Neural crest cell (in vitro differentiated cells): Measurements from ENCODE around the gene PCDHB11. TPM values are rescaled to one million over a fixed set of nuclear protein-coding genes. Genes with fewer than 3 reads are reported as not detected.
"Not testable (repeated sequence)": the region's sequence is repeated elsewhere in the genome, so short reads cannot be mapped to it uniquely, and the experiment has no call there.

Experiments
- DNase-seq: peaks from one replicate; pipeline ENCODE4 v3.0.0; 2021; ENCODE audit warnings: low read depth, mixed read lengths, low spot score
- H3K27ac Mint-ChIP-seq: one replicate; pipeline ENCODE4 v1.8.0; 2021; ENCODE audit warnings: mild to moderate bottlenecking, mixed read lengths; ENCODE audit not compliant: unreplicated experiment
- H3K27me3 Mint-ChIP-seq: 2 replicates; pipeline ENCODE4 v1.8.0; 2021; ENCODE audit warnings: low read depth, mild to moderate bottlenecking, mixed read lengths
- H3K36me3 Mint-ChIP-seq: 2 replicates; pipeline ENCODE4 v1.8.0; 2021; ENCODE audit warnings: low read depth, mild to moderate bottlenecking, mixed read lengths
- H3K4me1 Mint-ChIP-seq: 2 replicates; pipeline ENCODE4 v1.8.0; 2021; ENCODE audit warnings: mixed read lengths
- H3K4me3 Mint-ChIP-seq: one replicate; pipeline ENCODE4 v1.8.0; 2021; ENCODE audit warnings: mild to moderate bottlenecking, mixed read lengths
- H3K9me3 Mint-ChIP-seq: 2 replicates; pipeline ENCODE4 v1.8.0; 2021; ENCODE audit warnings: mixed read lengths
- total RNA-seq: library from RNA; stranded (reverse); gene quantifications from 2 replicates; pipeline ENCODE4 v1.2.1, GENCODE V29; 2021
- TF ChIP-seq, protein P1 (sequence below): fragments of 200-600 bp; sonication (generic); conservative IDR thresholded peaks from 2 replicates; pipeline ENCODE4 v1.5.0; 2021; ENCODE audit warnings: antibody characterized with exemption, mild to moderate bottlenecking

Gene PCDHB11
- total RNA-seq, 1 donor from 2014 or later, result 3.6 TPM

DNA sequence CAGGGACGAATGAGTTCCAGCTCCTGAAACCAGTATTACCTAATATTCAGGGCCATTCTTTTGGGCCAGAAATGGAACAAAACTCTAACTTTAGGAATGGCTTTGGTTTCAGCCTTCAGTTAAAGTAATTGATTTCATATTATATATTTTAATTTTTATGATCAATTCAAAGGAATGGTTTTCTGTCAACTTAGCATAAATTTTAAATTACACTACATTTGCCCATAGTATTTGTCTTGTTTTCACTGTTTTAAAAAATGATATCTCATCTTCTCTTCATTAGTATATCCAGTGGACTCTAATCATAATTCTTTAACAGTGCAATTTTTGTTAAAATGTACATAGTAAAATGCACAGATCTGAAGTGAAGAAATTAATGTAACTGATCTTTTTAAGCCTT lies 19.1 kb upstream of the PCDHB11 start:
- TF ChIP-seq, protein P1, sequence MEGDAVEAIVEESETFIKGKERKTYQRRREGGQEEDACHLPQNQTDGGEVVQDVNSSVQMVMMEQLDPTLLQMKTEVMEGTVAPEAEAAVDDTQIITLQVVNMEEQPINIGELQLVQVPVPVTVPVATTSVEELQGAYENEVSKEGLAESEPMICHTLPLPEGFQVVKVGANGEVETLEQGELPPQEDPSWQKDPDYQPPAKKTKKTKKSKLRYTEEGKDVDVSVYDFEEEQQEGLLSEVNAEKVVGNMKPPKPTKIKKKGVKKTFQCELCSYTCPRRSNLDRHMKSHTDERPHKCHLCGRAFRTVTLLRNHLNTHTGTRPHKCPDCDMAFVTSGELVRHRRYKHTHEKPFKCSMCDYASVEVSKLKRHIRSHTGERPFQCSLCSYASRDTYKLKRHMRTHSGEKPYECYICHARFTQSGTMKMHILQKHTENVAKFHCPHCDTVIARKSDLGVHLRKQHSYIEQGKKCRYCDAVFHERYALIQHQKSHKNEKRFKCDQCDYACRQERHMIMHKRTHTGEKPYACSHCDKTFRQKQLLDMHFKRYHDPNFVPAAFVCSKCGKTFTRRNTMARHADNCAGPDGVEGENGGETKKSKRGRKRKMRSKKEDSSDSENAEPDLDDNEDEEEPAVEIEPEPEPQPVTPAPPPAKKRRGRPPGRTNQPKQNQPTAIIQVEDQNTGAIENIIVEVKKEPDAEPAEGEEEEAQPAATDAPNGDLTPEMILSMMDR, result no peak
- no peak overlapping the region for H3K27ac Mint-ChIP-seq
- H3K4me1 Mint-ChIP-seq, result peaks cover 12% of the 10 kb centered on the region
- peaks cover 20% of the 10 kb centered on the region for H3K9me3 Mint-ChIP-seq
- peaks cover 4% of the 10 kb centered on the region for H3K27me3 Mint-ChIP-seq
- no peak overlapping the region for H3K4me3 Mint-ChIP-seq
- no peak for DNase-seq
- H3K36me3 Mint-ChIP-seq, result peaks cover 34% of the 10 kb centered on the region

DNA sequence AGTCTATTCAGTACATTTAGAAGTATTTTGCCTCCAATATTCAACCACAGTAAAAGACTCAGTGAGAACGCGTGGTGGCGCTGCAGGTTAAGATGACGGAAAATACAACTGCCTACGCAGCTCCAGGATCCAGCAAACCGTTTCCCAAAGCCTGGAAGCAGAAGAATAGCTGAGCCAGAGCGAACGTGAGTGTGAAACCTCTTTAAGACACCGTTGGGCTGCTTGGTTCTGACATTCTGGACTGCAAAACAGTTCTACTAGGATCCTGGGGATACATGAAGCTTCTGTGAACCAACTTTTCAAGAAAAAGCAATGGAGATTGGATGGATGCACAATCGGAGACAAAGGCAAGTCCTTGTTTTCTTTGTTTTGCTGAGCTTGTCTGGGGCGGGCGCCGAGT lies 17.2 kb upstream of the PCDHB11 start, which contains the start of gene PCDHB16:
TSS of gene PCDHB16 (plus strand) at position 140 of the 400 bp plus-strand sequence. CDS start at position 313, 173 bp downstream.
- Mint-ChIP-seq H3K4me3 (peak within 1 kb of the TSS; percentile 92), H3K36me3 (peaks cover 48% of the 10 kb centered on the region), H3K4me1 (peaks cover 17% of the 10 kb centered on the region), H3K27me3 (peaks cover 4% of the 10 kb centered on the region), H3K9me3 (peaks cover 24% of the 10 kb centered on the region), H3K27ac (peak within 1 kb of the TSS; percentile 98)
- DNase-seq, result peak; percentile 63
- TF ChIP-seq, protein P1, result peak; percentile 62

DNA sequence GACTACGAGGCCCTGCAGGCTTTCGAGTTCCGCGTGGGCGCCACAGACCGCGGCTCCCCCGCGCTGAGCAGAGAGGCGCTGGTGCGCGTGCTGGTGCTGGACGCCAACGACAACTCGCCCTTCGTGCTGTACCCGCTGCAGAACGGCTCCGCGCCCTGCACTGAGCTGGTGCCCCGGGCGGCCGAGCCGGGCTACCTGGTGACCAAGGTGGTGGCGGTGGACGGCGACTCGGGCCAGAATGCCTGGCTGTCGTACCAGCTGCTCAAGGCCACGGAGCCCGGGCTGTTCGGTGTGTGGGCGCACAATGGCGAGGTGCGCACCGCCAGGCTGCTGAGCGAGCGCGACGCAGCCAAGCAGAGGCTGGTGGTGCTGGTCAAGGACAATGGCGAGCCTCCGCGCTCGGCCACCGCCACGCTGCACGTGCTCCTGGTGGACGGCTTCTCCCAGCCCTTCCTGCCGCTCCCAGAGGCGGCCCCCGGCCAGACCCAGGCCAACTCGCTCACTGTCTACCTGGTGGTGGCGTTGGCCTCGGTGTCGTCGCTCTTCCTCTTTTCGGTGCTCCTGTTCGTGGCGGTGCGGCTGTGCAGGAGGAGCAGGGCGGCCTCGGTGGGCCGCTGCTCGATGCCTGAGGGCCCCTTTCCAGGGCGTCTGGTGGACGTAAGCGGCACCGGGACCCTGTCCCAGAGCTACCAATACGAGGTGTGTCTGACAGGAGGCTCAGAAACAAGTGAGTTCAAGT lies 15.1 kb upstream of the PCDHB11 start:
- not testable (repeated sequence) for DNase-seq, H3K27me3 Mint-ChIP-seq
- peak overlapping the region; percentile 38 for H3K4me3 Mint-ChIP-seq
- H3K9me3 Mint-ChIP-seq, result peaks cover 30% of the 10 kb centered on the region
- peaks cover 60% of the 10 kb centered on the region for H3K36me3 Mint-ChIP-seq
- H3K4me1 Mint-ChIP-seq, result peaks cover 17% of the 10 kb centered on the region
- H3K27ac Mint-ChIP-seq, result peak overlapping the region; percentile 12

DNA sequence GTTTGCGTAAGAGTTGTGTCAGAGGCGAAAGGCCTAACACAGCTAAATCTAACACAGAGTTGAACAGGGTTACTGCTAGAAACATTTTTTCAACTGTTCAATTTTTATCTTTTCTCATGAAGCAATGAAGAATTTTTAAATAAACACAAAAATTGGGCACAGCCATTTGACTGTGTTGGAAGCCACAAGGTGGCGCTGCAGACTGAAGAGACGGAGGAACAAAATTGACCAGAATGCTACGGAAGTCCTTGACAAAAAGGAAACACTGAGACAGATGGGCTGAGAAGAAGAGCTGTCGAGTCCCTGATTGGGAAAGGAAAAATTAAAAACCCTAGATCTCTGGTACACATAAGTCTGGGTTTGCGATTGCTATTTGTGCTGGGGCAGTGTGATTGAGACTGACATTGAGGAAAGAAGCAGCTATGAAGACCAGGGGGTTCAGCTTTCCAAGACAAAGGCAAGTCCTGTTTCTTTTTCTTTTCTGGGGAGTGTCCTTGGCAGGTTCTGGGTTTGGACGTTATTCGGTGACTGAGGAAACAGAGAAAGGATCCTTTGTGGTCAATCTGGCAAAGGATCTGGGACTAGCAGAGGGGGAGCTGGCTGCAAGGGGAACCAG lies 12.4 kb upstream of the PCDHB11 start, which contains the start of gene PCDHB9:
TSS of gene PCDHB9 (plus strand) at position 265 of the 616 bp plus-strand sequence. CDS start at position 423, 158 bp downstream.
- H3K27ac Mint-ChIP-seq, result peak within 1 kb of the TSS; percentile 22
- H3K36me3 Mint-ChIP-seq, result peaks cover 68% of the 10 kb centered on the region
- H3K4me1 Mint-ChIP-seq, result peaks cover 16% of the 10 kb centered on the region
- H3K4me3 Mint-ChIP-seq, result peak within 1 kb of the TSS; percentile 42
- DNase-seq, result peak; percentile 15
- H3K9me3 Mint-ChIP-seq, result peaks cover 33% of the 10 kb centered on the region
- peaks cover 4% of the 10 kb centered on the region for H3K27me3 Mint-ChIP-seq
- TF ChIP-seq, protein P1, result peak; percentile 58

DNA sequence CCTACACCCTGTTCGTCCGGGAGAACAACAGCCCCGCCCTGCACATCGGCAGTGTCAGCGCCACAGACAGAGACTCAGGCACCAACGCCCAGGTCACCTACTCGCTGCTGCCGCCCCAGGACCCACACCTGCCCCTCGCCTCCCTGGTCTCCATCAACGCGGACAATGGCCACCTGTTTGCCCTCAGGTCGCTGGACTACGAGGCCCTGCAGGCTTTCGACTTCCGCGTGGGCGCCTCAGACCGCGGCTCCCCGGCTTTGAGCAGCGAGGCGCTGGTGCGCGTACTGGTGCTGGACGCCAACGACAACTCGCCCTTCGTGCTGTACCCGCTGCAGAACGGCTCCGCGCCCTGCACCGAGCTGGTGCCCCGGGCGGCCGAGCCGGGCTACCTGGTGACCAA lies 10.7 kb upstream of the PCDHB11 start:
- not testable (repeated sequence) for DNase-seq, H3K27me3 Mint-ChIP-seq, H3K27ac Mint-ChIP-seq
- Mint-ChIP-seq H3K4me1 (peaks cover 14% of the 10 kb centered on the region), H3K36me3 (peaks cover 65% of the 10 kb centered on the region), H3K9me3 (peaks cover 23% of the 10 kb centered on the region), H3K4me3 (peak overlapping the region; percentile 17)

DNA sequence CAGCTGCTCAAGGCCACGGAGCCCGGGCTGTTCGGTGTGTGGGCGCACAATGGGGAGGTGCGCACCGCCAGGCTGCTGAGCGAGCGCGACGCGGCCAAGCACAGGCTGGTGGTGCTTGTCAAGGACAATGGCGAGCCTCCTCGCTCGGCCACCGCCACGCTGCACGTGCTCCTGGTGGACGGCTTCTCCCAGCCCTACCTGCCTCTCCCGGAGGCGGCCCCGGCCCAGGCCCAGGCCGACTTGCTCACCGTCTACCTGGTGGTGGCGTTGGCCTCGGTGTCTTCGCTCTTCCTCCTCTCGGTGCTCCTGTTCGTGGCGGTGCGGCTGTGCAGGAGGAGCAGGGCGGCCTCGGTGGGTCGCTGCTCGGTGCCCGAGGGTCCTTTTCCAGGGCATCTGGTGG lies 10.3 kb upstream of the PCDHB11 start:
- peaks cover 23% of the 10 kb centered on the region for H3K9me3 Mint-ChIP-seq
- H3K36me3 Mint-ChIP-seq, result peaks cover 65% of the 10 kb centered on the region
- DNase-seq, H3K27ac Mint-ChIP-seq, H3K4me3 Mint-ChIP-seq, H3K27me3 Mint-ChIP-seq: not testable (repeated sequence)
- peaks cover 14% of the 10 kb centered on the region for H3K4me1 Mint-ChIP-seq
